ENCODE measurements around the gene SELENOO.

GRCh38 chr22:50175921-50176849, 24.6 kb upstream of the SELENOO start:
- TF ChIP-seq POLR2A (IDR thresholded peaks at IDR 0.05; ENCODE audit: low read length) (no peak), GATA1 (IDR thresholded peaks at IDR 0.05; ENCODE audit: low read depth, low read length) (no peak)

All from erythroblast (primary cell).